ENCODE data around the gene ARRB1. TPM values are rescaled to one million over a fixed set of nuclear protein-coding genes. Genes with fewer than 3 reads are reported as not detected.

Gene ARRB1
- total RNA-seq, 1 experiment from 2014 or later, result 116 TPM

GRCh38 chr11:75267171-75267970 lies 84.1 kb downstream of the ARRB1 start:
- Histone ChIP-seq H3K4me3 (ENCODE audit: insufficient read depth, low read depth, low read length) (no peak overlapping the region), H3K27me3 (ENCODE audit: control insufficient read depth, insufficient read depth, low read length) (no peaks in the 10 kb centered on the region), H3K36me3 (replicated peaks; ENCODE audit: control insufficient read depth, insufficient read depth, low read length) (no peaks in the 10 kb centered on the region; the same call in 1 of the 2 replicates)
- DNase-seq, result peak; percentile 92

- H3K36me3 ChIP-seq (replicated peaks; ENCODE audit: control insufficient read depth, insufficient read depth, low read length), result no peaks in the 10 kb centered on the region; the same call in 1 of the 2 replicates
- no peaks in the 10 kb centered on the region for H3K27me3 ChIP-seq (ENCODE audit: control insufficient read depth, insufficient read depth, low read length)
- H3K4me3 ChIP-seq (ENCODE audit: insufficient read depth, low read depth, low read length), result no peak overlapping the region
- DNase-seq, result no peak
These were observed 85.5 kb downstream of the ARRB1 start for GRCh38 chr11:75265851-75266531.

GRCh38 chr11:75264971-75265370 lies 86.5 kb downstream of the ARRB1 start:
- DNase-seq, result no peak
- Histone ChIP-seq H3K36me3 (replicated peaks; ENCODE audit: control insufficient read depth, insufficient read depth, low read length) (no peaks in the 10 kb centered on the region; the same call in 1 of the 2 replicates), H3K27me3 (ENCODE audit: control insufficient read depth, insufficient read depth, low read length) (peaks cover 2% of the 10 kb centered on the region; the same call in 1 of the 2 replicates), H3K4me3 (ENCODE audit: insufficient read depth, low read depth, low read length) (no peak overlapping the region)

GRCh38 chr11:75264356-75264755 lies 87.1 kb downstream of the ARRB1 start:
- H3K4me3 ChIP-seq (ENCODE audit: insufficient read depth, low read depth, low read length), result no peak overlapping the region
- H3K27me3 ChIP-seq (ENCODE audit: control insufficient read depth, insufficient read depth, low read length), result peaks cover 2% of the 10 kb centered on the region; the same call in 1 of the 2 replicates
- DNase-seq, result no peak
- no peaks in the 10 kb centered on the region; the same call in 1 of the 2 replicates for H3K36me3 ChIP-seq (replicated peaks; ENCODE audit: control insufficient read depth, insufficient read depth, low read length)

GRCh38 chr11:75263944-75264349 lies 87.5 kb downstream of the ARRB1 start:
- no peaks in the 10 kb centered on the region; the same call in 1 of the 2 replicates for H3K36me3 ChIP-seq (replicated peaks; ENCODE audit: control insufficient read depth, insufficient read depth, low read length)
- H3K4me3 ChIP-seq (ENCODE audit: insufficient read depth, low read depth, low read length), result no peak overlapping the region
- no peak for DNase-seq
- H3K27me3 ChIP-seq (ENCODE audit: control insufficient read depth, insufficient read depth, low read length), result peaks cover 2% of the 10 kb centered on the region; the same call in 1 of the 2 replicates

- Histone ChIP-seq H3K4me3 (ENCODE audit: insufficient read depth, low read depth, low read length) (no peak overlapping the region), H3K27me3 (ENCODE audit: control insufficient read depth, insufficient read depth, low read length) (peaks cover 2% of the 10 kb centered on the region; the same call in 1 of the 2 replicates), H3K36me3 (replicated peaks; ENCODE audit: control insufficient read depth, insufficient read depth, low read length) (no peaks in the 10 kb centered on the region; the same call in 1 of the 2 replicates)
- no peak for DNase-seq
These were observed 88.3 kb downstream of the ARRB1 start for GRCh38 chr11:75262961-75263852.

- peaks cover 4% of the 10 kb centered on the region; the same call in 1 of the 2 replicates for H3K27me3 ChIP-seq (ENCODE audit: control insufficient read depth, insufficient read depth, low read length)
- H3K4me3 ChIP-seq (ENCODE audit: insufficient read depth, low read depth, low read length), result no peak overlapping the region
- H3K36me3 ChIP-seq (replicated peaks; ENCODE audit: control insufficient read depth, insufficient read depth, low read length), result no peaks in the 10 kb centered on the region; the same call in 1 of the 2 replicates
- no peak for DNase-seq
These were observed 89.0 kb downstream of the ARRB1 start for GRCh38 chr11:75262436-75262835.

- H3K36me3 ChIP-seq (replicated peaks; ENCODE audit: control insufficient read depth, insufficient read depth, low read length), result no peaks in the 10 kb centered on the region; the same call in 1 of the 2 replicates
- no peak overlapping the region for H3K4me3 ChIP-seq (ENCODE audit: insufficient read depth, low read depth, low read length)
- peaks cover 5% of the 10 kb centered on the region; the same call in 1 of the 2 replicates for H3K27me3 ChIP-seq (ENCODE audit: control insufficient read depth, insufficient read depth, low read length)
- DNase-seq, result no peak
These were observed 89.5 kb downstream of the ARRB1 start for GRCh38 chr11:75261902-75262361.

- Histone ChIP-seq H3K27me3 (ENCODE audit: control insufficient read depth, insufficient read depth, low read length) (peaks cover 5% of the 10 kb centered on the region; the same call in 1 of the 2 replicates), H3K4me3 (ENCODE audit: insufficient read depth, low read depth, low read length) (no peak overlapping the region), H3K36me3 (replicated peaks; ENCODE audit: control insufficient read depth, insufficient read depth, low read length) (no peaks in the 10 kb centered on the region)
- DNase-seq, result no peak
These were observed 90.9 kb downstream of the ARRB1 start for GRCh38 chr11:75260396-75261170.

GRCh38 chr11:75254326-75254725 lies 97.1 kb downstream of the ARRB1 start:
- Histone ChIP-seq H3K27me3 (ENCODE audit: control insufficient read depth, insufficient read depth, low read length) (peaks cover 3% of the 10 kb centered on the region; the same call in 1 of the 2 replicates), H3K4me3 (ENCODE audit: insufficient read depth, low read depth, low read length) (no peak overlapping the region), H3K36me3 (replicated peaks; ENCODE audit: control insufficient read depth, insufficient read depth, low read length) (no peaks in the 10 kb centered on the region)
- no peak for DNase-seq

- no peaks in the 10 kb centered on the region for H3K36me3 ChIP-seq (replicated peaks; ENCODE audit: control insufficient read depth, insufficient read depth, low read length)
- no peak overlapping the region for H3K4me3 ChIP-seq (ENCODE audit: insufficient read depth, low read depth, low read length)
- no peak for DNase-seq
- H3K27me3 ChIP-seq (ENCODE audit: control insufficient read depth, insufficient read depth, low read length), result peaks cover 3% of the 10 kb centered on the region; the same call in 1 of the 2 replicates
These were observed 101.8 kb downstream of the ARRB1 start for GRCh38 chr11:75249704-75250103.

GRCh38 chr11:75248924-75249256 lies 102.6 kb downstream of the ARRB1 start:
- no peak overlapping the region for H3K4me3 ChIP-seq (ENCODE audit: insufficient read depth, low read depth, low read length)
- DNase-seq, result no peak
- H3K36me3 ChIP-seq (replicated peaks; ENCODE audit: control insufficient read depth, insufficient read depth, low read length), result no peaks in the 10 kb centered on the region
- H3K27me3 ChIP-seq (ENCODE audit: control insufficient read depth, insufficient read depth, low read length), result peaks cover 10% of the 10 kb centered on the region

- H3K4me3 ChIP-seq (ENCODE audit: insufficient read depth, low read depth, low read length), result no peak overlapping the region
- peaks cover 31% of the 10 kb centered on the region for H3K27me3 ChIP-seq (ENCODE audit: control insufficient read depth, insufficient read depth, low read length)
- no peaks in the 10 kb centered on the region for H3K36me3 ChIP-seq (replicated peaks; ENCODE audit: control insufficient read depth, insufficient read depth, low read length)
- no peak for DNase-seq
These were observed 104.7 kb downstream of the ARRB1 start for GRCh38 chr11:75246671-75247350.

Data from H7 (cell line).